ENCODE data around the gene CCNA2. TPM values are rescaled to one million over a fixed set of nuclear protein-coding genes. Genes with fewer than 3 reads are reported as not detected.

Gene CCNA2
- total RNA-seq, 2 donors from 2014 or later: 3.5 to 4.1 TPM

- Histone ChIP-seq H3K27me3 (replicated peaks; ENCODE audit: insufficient read depth) (no peaks in the 10 kb centered on the region), H3K27ac (peak overlapping the region; percentile 78 to 81), H3K9me3 (no peaks in the 10 kb centered on the region), H3K4me3 (peak overlapping the region; percentile 68 to 77), H3K36me3 (no peaks in the 10 kb centered on the region), H3K4me1 (replicated peaks) (no peaks in the 10 kb centered on the region)
- intact Hi-C loops (cut with DNase I): no loop called here
- DNase-seq (ENCODE audit: low spot score): no peak
- WGBS: 55% methylated on average over 8 of the region's 8 CpGs
- TF ChIP-seq POLR2AphosphoS5 (IDR thresholded peaks at IDR 0.05): no peak
- TF ChIP-seq CTCF (IDR thresholded peaks at IDR 0.05): no peak
- TF ChIP-seq POLR2A (IDR thresholded peaks at IDR 0.05): no peak
These were observed 23.1 kb downstream of the CCNA2 start for GRCh38 chr4:121800638-121800960.

GRCh38 chr4:121799867-121800501 is 23.7 kb downstream of the CCNA2 start:
- Histone ChIP-seq H3K9me3 (no peaks in the 10 kb centered on the region), H3K4me1 (replicated peaks) (no peaks in the 10 kb centered on the region), H3K27ac (no peak overlapping the region), H3K27me3 (replicated peaks; ENCODE audit: insufficient read depth) (no peaks in the 10 kb centered on the region), H3K4me3 (no peak overlapping the region), H3K36me3 (no peaks in the 10 kb centered on the region)
- DNase-seq (ENCODE audit: low spot score): no peak
- TF ChIP-seq CTCF (IDR thresholded peaks at IDR 0.05) (no peak), POLR2A (IDR thresholded peaks at IDR 0.05) (no peak), POLR2AphosphoS5 (IDR thresholded peaks at IDR 0.05) (no peak)
- intact Hi-C loops (cut with DNase I): no loop called here
- 95% methylated on average over 3 of the region's 3 CpGs for whole genome bisulfite sequencing

GRCh38 chr4:121799208-121799823 is 24.4 kb downstream of the CCNA2 start:
- DNase-seq (ENCODE audit: low spot score): no peak
- H3K36me3 ChIP-seq: no peaks in the 10 kb centered on the region
- no peaks in the 10 kb centered on the region for H3K27me3 ChIP-seq (replicated peaks; ENCODE audit: insufficient read depth)
- WGBS: 73% methylated on average over 2 of the region's 2 CpGs
- TF ChIP-seq CTCF (IDR thresholded peaks at IDR 0.05) (no peak), POLR2AphosphoS5 (IDR thresholded peaks at IDR 0.05) (no peak), POLR2A (IDR thresholded peaks at IDR 0.05) (no peak)
- intact Hi-C loops (cut with DNase I): no loop called here
- H3K4me3 ChIP-seq: no peak overlapping the region
- no peaks in the 10 kb centered on the region for H3K4me1 ChIP-seq (replicated peaks)
- no peak overlapping the region for H3K27ac ChIP-seq
- no peaks in the 10 kb centered on the region for H3K9me3 ChIP-seq

GRCh38 chr4:121796283-121796682 is 27.4 kb downstream of the CCNA2 start:
- no peak overlapping the region for H3K27ac ChIP-seq

More at GRCh38 chr4:121796283-121796682, 27.4 kb downstream of the CCNA2 start:
- no peaks in the 10 kb centered on the region for H3K9me3 ChIP-seq
- no peaks in the 10 kb centered on the region for H3K27me3 ChIP-seq (replicated peaks; ENCODE audit: insufficient read depth)
- TF ChIP-seq POLR2AphosphoS5 (IDR thresholded peaks at IDR 0.05): no peak
- TF ChIP-seq POLR2A (IDR thresholded peaks at IDR 0.05): no peak
- no peak for TF ChIP-seq CTCF (IDR thresholded peaks at IDR 0.05)
- H3K4me1 ChIP-seq (replicated peaks): no peaks in the 10 kb centered on the region
- H3K36me3 ChIP-seq: no peaks in the 10 kb centered on the region
- no peak for DNase-seq (ENCODE audit: low spot score)
- H3K4me3 ChIP-seq: no peak overlapping the region
- intact Hi-C loops (cut with DNase I): no loop called here

All from prostate gland (tissue), 2 donors.